Vagina (tissue), 2 donors: ENCODE measurements around the gene SHANK3.

ENCODE experiments used
- POLR2A ChIP-seq, 2 donors: fragments of 450-650 bp; IDR thresholded peaks; one replicate each; pipeline ENCODE4 v1.6.1; 2017; ENCODE audit warnings: antibody characterized with exemption in 2 of 2, mild to moderate bottlenecking in 2 of 2, moderate library complexity in 2 of 2
- POLR2AphosphoS5 ChIP-seq, 2 donors: sonication (generic); formaldehyde crosslinking; IDR thresholded peaks; one replicate each; pipeline ENCODE4 v1.9.0; 2017; ENCODE audit warnings: antibody characterized with exemption in 2 of 2, mild to moderate bottlenecking in 2 of 2, low read depth in 1 of 2; ENCODE audit not compliant: insufficient read depth in 1 of 2
- TF ChIP-seq, protein P1 (sequence below), 3 experiments: fragments of 450-650 bp in 2 of 3; fragments of 200-600 bp in 1 of 3; sonication (generic) in 1 of 3; IDR thresholded peaks; one replicate each; pipeline ENCODE4 v1.5.1; 2017 to 2019; ENCODE audit warnings: antibody characterized with exemption in 3 of 3, mild to moderate bottlenecking in 2 of 3, moderate library complexity in 2 of 3

DNA sequence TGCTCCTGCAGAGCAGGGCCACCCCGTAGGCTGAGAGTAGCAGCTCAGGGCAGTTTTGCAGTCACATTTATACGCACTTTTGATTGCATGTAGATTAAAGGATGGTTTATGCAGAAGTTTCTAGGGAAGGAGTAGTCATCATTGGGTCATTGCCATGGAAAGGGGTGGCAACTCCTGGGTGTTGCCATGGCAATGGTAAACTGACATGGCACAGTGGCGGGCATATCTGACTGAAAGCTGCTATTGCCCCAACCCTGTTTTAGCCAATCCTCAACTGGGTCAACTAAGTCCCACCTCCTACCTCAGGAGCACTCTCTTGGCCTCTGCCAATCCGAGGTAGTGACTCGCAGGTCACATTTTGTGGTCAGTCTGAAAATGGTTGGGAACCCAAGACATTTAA is 42.2 kb upstream of the SHANK3 start:
- TF ChIP-seq POLR2A (IDR thresholded peaks at IDR 0.05) (no peak), POLR2AphosphoS5 (IDR thresholded peaks at IDR 0.05; ENCODE audit: insufficient read depth in 1 of 2, low read depth in 1 of 2) (no peak)
- TF ChIP-seq, protein P1, sequence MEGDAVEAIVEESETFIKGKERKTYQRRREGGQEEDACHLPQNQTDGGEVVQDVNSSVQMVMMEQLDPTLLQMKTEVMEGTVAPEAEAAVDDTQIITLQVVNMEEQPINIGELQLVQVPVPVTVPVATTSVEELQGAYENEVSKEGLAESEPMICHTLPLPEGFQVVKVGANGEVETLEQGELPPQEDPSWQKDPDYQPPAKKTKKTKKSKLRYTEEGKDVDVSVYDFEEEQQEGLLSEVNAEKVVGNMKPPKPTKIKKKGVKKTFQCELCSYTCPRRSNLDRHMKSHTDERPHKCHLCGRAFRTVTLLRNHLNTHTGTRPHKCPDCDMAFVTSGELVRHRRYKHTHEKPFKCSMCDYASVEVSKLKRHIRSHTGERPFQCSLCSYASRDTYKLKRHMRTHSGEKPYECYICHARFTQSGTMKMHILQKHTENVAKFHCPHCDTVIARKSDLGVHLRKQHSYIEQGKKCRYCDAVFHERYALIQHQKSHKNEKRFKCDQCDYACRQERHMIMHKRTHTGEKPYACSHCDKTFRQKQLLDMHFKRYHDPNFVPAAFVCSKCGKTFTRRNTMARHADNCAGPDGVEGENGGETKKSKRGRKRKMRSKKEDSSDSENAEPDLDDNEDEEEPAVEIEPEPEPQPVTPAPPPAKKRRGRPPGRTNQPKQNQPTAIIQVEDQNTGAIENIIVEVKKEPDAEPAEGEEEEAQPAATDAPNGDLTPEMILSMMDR (IDR thresholded peaks at IDR 0.05): no peak
